SU-DHL-6 (cell line): ENCODE results near the gene LENEP.

Experiments
- EZH2phosphoT487 ChIP-seq: fragments of 200-600 bp; sonication (generic), shearing (Covaris generic); conservative IDR thresholded peaks from 2 replicates; pipeline ENCODE4 v1.6.1; 2018; ENCODE audit warnings: mild to moderate bottlenecking, antibody characterized with exemption, low read length, moderate library complexity, mixed read lengths
- TF ChIP-seq, protein P1 (sequence below): fragments of 200-600 bp; sonication (generic); IDR thresholded peaks from one replicate; pipeline ENCODE4 v1.5.1; 2017; ENCODE audit warnings: antibody characterized with exemption, mild to moderate bottlenecking, low read length, moderate library complexity; ENCODE audit not compliant: insufficient read depth, poor library complexity, severe bottlenecking

- TF ChIP-seq, protein P1, sequence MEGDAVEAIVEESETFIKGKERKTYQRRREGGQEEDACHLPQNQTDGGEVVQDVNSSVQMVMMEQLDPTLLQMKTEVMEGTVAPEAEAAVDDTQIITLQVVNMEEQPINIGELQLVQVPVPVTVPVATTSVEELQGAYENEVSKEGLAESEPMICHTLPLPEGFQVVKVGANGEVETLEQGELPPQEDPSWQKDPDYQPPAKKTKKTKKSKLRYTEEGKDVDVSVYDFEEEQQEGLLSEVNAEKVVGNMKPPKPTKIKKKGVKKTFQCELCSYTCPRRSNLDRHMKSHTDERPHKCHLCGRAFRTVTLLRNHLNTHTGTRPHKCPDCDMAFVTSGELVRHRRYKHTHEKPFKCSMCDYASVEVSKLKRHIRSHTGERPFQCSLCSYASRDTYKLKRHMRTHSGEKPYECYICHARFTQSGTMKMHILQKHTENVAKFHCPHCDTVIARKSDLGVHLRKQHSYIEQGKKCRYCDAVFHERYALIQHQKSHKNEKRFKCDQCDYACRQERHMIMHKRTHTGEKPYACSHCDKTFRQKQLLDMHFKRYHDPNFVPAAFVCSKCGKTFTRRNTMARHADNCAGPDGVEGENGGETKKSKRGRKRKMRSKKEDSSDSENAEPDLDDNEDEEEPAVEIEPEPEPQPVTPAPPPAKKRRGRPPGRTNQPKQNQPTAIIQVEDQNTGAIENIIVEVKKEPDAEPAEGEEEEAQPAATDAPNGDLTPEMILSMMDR: no peak
- TF ChIP-seq EZH2phosphoT487: no peak
Measured at GRCh38 chr1:155014709-155015508, 21.5 kb downstream of the LENEP start.
